GM18873 (cell line): ENCODE results near the gene SYCP2L.
"Not testable (repeated sequence)": the region's sequence is repeated elsewhere in the genome, so short reads cannot be mapped to it uniquely, and the experiment has no call there.

Experiments
- ATAC-seq: cut with Tn5 transposase; IDR thresholded peaks from one replicate; pipeline ENCODE4 v1.9.1; 2021; ENCODE audit warnings: mild to moderate bottlenecking, moderate library complexity, moderate number of reproducible peaks; ENCODE audit not compliant: unreplicated experiment, low FRiP score

SYCP2L gene

DNA sequence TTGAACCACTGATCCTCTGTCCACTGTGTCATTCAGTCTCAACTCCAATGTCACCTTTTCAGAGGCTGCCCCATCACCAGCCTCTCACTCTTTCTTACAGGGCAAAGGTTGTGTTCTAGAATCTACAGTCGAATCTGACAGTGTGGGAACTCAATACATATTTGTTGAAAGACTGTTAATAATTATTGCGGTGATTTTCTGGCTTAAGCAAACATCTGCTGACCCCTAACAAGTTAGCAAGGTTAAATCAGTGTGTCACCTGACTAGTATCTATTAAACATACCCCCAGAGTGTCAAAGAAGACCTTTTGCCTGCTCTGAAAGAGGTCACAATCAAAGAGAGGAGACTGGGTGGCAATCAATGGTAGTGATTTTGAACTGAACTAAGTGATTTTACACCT is 115.3 kb downstream of the SYCP2L start:
- no peak for ATAC-seq

- not testable (repeated sequence) for ATAC-seq
Observed at GRCh38 chr6:11003297-11003696, 116.4 kb downstream of the SYCP2L start.

DNA sequence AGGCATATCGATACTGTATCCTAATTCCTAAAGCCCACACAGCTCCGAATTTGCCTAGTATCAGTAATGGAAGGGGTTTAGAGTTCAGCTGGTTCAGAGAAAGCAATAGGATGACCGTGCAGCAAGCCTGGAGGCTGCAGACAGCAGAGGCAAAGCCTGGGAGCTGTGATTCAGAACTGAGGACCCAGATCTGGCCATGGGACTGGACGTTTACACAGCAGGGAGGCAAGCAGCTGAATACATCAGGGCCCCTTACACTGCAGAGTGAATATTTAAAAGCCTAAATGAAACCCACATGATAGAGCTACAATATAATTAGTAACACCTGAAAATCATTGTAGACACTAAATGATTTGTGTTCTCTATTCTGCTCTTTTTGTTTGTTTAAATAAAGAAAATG is 119.2 kb downstream of the SYCP2L start:
- no peak for ATAC-seq

GRCh38 chr6:11007715-11008608 is 121.1 kb downstream of the SYCP2L start:
- ATAC-seq, result no peak

DNA sequence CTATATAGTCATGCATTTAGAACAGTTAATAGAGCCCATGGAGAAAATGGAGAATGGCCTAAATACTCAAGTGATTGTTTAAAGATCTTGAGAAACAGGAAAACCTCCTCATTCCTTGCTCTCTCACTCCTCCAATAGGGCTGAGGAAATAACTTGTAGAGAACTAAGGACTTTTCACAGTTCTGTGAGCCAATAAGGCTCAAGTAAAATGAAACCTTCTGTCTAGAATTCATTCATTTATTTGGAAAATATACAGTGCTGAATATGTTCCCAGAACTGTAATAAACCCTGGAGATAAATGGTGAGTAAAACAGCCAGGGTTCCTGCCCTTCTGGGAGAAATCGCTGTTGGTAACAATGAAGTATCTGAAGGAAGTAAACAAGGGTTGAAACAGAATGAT is 122.0 kb downstream of the SYCP2L start:
- no peak for ATAC-seq

DNA sequence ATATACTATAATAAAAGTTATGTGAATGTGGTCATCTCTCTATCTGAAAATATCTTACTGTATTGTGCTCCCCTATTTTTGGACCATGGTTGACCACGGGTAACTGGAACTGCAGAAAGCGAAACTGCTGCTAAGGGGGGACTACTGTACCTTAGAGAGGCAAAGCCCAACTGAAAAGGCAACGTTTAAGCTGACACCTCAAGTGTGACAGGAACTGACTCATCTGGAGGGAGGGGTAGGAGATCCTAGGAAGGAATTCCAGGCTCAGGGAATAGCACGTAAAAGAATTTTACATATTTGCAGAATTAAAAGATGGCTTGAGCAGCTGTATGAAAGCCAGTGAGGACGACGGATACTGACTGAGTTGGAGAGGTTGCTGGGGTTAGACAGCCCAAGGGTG is 122.5 kb downstream of the SYCP2L start:
- no peak for ATAC-seq

DNA sequence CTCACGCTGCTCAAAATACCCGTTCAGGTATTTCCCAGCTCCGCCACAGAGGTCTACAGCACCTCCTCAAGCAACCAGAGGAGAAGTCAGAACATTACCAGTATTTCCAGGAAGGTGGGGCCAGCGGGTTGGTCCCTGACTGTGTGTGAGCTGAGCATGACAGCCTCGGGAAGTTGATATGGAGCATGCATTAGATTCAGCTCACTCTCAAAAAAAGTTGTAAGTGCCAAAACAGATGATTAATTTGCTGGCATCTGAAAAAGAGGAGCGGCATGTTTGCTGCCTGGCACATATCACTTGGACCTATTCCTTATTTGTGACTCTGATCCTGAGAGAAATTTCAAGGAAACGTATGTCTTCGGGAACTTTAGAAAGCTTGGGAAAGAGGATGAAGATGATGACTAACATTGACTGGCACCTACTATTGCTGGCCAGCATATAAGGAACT is 125.0 kb downstream of the SYCP2L start:
- ATAC-seq, result no peak

GRCh38 chr6:11012295-11012754 is 125.5 kb downstream of the SYCP2L start:
- no peak for ATAC-seq

DNA sequence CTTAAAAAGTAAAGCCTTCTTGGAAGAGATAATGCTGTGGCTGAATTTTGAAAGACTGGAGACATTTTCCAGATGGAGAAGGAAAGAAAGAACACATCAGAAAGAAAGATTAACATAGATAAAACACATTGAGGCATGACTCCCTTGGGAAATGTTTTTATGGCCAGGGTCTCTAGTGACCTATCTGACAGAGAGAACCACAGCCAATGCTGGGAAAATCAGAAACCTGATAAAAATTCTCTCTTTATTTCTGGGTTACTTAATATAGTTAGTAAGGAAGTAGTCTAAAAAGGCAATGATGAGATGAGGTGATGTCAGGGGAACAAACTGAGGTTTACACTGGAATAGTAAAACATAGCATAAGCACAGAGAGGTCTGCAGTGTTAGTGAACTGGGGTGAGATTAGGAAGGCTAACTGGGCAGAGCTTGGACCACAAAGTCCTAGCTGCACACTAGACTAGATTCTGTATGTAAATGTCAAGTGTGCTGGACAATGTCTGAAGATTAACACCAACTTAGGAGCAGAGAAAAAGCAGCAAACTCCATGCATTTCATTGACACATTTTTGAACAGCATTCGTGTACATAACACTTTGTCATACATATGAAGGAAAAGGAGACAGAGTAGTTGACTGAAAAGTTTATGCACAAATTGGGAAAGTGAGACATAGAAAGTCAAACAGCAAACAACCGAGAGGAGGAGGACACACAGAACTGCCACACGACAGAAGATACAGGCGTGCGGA is 126.3 kb downstream of the SYCP2L start:
- no peak for ATAC-seq

DNA sequence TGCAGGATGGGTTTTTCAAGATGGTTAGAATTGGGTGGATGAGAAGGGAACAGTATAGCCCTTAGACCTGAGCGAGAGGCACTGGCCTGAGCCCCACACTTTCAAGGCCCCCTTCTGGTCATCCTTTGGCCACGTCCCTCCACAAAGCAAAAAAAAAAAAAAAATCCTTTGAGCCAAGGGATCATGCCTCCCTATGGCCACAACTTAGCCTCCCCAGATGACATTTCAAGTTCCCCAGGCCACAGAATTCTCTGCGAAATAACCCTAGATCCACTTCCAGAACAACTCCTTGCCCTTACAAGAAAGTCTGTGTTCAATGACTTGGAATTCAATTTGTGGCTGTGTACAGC is 126.8 kb downstream of the SYCP2L start:
- ATAC-seq, result no peak

DNA sequence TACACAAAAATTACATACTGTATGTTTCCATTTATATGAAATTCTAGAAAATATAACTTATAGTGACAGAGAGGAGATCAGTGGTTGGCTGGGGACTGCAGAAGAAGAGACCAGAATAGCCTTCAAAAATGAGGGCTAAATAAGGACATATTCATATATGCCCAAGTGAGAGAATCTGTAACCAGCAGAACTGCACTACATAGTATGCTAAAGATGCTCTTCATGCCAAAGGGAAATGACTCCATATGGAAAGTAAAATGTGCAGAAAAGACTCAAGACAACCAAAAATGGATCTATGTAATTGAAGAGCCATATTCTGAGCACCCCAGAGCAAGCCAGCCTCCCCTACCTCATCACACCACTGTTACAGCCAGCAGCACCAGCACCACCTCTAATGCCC is 128.2 kb downstream of the SYCP2L start:
- ATAC-seq, result no peak

DNA sequence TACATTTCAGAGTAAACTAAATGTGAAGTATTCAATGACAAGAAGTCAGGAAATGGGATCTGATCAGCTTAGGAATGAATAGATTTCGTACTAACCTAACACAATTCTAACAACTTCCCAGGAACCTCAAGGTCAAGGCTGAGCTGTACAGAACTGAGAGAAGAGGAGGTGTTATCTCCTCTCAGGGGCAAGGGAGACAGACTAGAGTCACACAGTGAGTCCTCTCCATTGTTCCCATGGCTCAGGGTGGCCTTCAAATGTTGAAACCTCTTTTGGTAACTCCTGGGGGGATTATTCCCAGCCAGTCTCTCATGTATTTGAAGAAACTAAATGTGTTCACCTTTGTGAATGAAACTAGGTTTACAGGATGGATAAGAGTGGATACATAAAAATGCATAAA is 129.6 kb downstream of the SYCP2L start:
- ATAC-seq, result no peak

GRCh38 chr6:11017090-11017489 is 130.2 kb downstream of the SYCP2L start:
- no peak for ATAC-seq

DNA sequence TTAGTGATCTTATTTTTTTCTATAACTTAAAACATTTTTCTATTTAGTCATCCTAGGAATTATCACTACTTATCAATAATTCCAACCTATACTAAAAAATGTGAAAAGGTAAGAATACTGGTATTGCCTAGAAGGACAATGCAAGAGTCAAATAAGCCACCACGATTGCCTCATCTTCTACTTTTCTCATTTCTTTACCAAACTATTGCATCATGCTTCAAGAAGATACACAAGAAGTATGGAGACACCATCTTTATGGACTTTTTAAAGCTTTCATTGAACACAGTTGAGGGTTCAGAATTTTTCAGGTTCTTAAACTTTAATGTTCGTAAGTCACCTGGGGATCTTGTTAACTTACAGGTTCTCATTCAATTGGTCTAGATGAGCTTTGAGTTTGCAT is 131.4 kb downstream of the SYCP2L start:
- no peak for ATAC-seq

- no peak for ATAC-seq
Observed at GRCh38 chr6:11021003-11021402, 134.2 kb downstream of the SYCP2L start.

GRCh38 chr6:11021714-11022113 is 134.9 kb downstream of the SYCP2L start:
- no peak for ATAC-seq

DNA sequence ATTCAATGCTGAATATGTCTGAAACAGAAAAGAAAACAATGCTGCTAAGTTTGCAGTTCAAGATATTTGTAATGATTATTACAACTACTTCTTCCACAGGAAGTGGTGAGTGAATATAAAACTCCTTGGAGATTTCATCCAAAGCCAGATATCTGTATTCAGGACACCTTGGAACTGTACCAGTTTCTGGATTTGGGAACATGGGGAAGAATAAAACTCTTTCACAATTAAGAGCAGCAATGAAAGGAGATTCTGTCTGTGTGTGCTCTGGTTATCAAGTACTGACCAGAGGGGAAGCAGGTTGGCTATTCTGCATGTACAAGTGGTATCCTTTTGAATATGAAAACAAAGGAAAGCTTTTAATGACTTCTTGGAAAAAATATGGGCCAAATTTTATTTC is 136.2 kb downstream of the SYCP2L start:
- no peak for ATAC-seq
